Measurements from ENCODE around the gene TMEM132C. TPM values are rescaled to one million over a fixed set of nuclear protein-coding genes. Genes with fewer than 3 reads are reported as not detected.
"Not testable (repeated sequence)": the region's sequence is repeated elsewhere in the genome, so short reads cannot be mapped to it uniquely, and the experiment has no call there.

The TMEM132C gene
- total RNA-seq, result 73.7 TPM
- long read RNA-seq, full-length matches to known transcripts, result 2 of 93 reads
- long read RNA-seq, partial matches to known transcripts, result 72 of 93 reads
- long read RNA-seq, other reads (novel, unspliced or antisense), result 19 of 93 reads

GRCh38 chr12:128267131-128267622, at the start of gene TMEM132C:
Gene TMEM132C (plus strand): TSS chr12:128267170. CDS start chr12:128267403, 233 bp downstream.
- DNase-seq (ENCODE audit: low spot score), result no peak

- no peak for DNase-seq (ENCODE audit: low spot score)
These were observed 42.7 kb upstream of the TMEM132C start for GRCh38 chr12:128224226-128224625.

GRCh38 chr12:128228581-128228980, 38.4 kb upstream of the TMEM132C start:
- no peak for DNase-seq (ENCODE audit: low spot score)

GRCh38 chr12:128235635-128236417, 31.1 kb upstream of the TMEM132C start:
- DNase-seq (ENCODE audit: low spot score), result no peak

DNA sequence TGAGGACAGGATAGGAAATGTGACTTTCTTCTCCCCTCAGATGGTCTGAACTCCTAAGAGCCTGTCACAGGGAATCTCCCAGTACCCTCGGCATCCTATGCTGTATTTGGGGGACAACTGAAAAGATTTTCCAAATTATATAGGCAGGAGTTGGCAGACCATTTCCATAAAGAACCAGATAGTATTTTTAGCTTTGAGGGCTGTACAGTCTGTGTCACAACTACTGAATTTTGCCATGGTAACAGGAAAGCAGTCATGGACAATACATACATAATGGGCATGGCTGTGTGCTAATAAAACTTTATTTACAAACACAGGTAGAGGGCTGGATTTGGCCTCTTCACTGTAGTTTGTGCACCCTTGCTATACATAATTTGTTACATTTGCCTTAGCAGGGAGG, 30.4 kb upstream of the TMEM132C start:
- DNase-seq (ENCODE audit: low spot score), result no peak

- DNase-seq (ENCODE audit: low spot score), result no peak
These were observed 26.2 kb upstream of the TMEM132C start for GRCh38 chr12:128240745-128241144.

- DNase-seq (ENCODE audit: low spot score), result no peak
These were observed 21.8 kb upstream of the TMEM132C start for GRCh38 chr12:128245121-128245520.

GRCh38 chr12:128245905-128246304, 21.1 kb upstream of the TMEM132C start:
- no peak for DNase-seq (ENCODE audit: low spot score)

DNA sequence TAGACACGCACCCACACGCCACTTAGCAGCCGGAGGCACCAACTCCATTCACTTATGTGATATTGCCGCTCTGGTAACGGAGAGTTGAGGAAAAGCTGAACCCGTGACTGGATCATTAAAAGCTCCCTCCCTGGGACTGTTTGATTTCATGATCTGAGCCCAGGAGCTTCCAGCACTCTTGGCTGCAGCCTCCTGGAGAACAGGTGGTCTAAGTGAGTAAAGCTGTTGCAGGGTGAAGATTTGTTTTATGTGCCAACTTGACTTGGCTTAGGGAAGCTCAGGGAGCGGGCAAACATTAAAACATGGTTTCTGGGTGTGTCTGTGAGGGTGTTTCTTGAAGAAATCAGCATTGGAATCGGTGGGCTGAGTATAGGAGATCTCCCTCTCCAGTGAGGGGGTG, 16.9 kb upstream of the TMEM132C start:
- DNase-seq (ENCODE audit: low spot score), result no peak

GRCh38 chr12:128253829-128254228, 13.1 kb upstream of the TMEM132C start:
- not testable (repeated sequence) for DNase-seq (ENCODE audit: low spot score)

GRCh38 chr12:128258866-128259555, 8.0 kb upstream of the TMEM132C start:
- no peak for DNase-seq (ENCODE audit: low spot score)

GRCh38 chr12:128259556-128260070, 7.4 kb upstream of the TMEM132C start:
- DNase-seq (ENCODE audit: low spot score), result no peak

- DNase-seq (ENCODE audit: low spot score), result no peak
These were observed 5.2 kb upstream of the TMEM132C start for GRCh38 chr12:128261757-128262156.

DNA sequence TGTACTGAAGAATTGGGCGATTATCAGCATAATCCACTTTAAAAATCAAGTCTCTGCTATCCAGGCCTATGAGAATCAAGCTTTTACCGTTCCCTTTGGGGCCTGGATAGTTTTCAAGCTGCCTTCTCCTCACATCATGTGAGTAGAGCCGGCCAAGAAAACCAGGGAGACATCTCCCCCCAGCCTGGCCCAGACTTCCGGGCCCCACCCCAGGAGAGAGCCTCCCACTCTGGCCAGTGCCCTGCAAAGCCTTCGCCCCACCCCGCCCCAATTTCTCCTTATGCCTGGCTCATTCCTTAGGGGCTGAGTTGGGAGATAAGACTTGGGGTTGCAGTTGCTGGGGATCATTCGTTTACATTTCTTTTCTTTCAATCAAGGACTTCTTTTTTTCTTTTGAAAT, 1.4 kb upstream of the TMEM132C start:
- no peak for DNase-seq (ENCODE audit: low spot score)

DNA sequence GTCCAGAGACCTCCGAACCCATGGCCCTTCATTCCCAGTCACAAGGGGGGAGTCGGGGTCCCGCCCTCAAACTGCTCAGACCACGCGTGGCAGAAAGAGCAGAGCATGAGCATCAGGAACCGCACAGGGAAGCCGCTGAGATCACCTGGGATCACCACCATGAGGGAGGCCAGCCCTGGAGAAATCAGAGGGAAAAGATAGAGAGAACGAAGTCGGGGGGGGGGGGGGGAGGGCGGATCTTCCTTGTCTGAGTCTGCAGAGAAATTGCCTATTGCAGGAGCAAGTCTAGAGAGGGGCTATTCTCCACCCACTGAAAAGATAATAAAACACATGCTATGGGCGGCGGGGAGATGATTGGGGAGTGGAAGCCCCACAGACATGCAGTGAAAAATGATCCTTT, 884 bp upstream of the TMEM132C start:
- DNase-seq (ENCODE audit: low spot score), result no peak

DNA sequence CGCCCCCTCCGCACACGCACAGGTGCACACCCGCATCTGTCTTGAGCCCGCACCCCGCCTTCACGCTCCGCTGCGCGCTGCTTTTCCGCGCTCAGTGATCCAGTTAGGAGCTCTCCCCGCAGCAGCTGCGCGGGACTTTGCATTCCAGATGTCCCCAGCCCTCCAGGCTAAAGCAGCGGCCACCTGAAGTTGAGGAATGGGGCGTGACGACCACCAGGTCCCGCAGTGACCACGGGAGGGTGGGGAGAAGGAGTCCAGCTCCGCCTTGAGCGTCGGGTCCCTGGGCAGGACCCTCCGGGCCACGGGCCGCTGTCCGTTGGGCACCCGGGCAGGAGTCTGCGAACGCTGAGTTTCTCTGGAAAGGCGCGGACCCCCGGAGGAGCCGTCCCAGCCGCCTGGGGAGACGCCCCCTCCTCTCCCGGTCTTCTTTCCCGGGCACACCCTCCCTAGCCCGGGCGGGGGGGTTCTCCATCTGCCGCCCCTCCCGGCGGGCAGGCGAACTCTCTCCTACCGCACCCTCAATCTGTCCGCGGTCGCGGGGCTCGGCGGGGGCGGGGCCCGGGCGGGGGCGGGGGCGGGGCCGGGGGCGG, 334 bp upstream of the TMEM132C start:
- no peak for DNase-seq (ENCODE audit: low spot score)

DNA sequence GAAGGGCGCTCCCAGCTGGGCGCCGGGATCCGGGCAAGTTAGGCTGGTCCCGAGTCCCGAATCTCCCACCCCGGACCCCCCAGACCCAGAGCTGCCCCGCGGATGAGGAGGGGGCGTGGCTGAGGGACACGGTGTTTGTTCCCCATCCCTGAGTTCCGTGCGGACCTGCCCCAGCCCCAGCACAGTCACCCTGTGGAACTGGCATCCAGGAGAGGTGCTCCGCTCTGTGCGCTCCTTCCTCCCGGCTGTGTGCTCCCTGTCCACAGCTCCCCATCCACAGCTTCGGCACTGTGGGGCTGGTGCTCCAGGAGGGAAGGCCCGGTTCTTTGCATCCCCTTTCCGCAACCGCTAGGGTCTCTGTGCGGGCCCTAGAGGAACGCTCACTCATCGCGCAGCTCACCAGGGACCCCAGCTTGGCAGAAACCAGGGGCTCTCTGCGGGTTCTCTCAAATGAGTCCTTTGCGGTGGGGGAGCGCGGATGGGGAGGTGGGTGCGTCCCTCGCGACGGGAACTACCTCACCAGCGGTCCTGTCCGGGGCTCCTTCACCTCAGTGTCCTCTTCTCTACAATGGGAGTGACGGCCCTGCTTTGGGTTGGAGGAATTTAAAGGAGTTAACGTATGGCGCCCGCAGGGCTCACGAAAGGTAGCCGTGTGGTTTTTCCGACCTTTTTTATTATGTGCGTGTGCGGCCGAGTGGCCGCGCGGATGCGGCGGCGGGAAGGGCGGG, 845 bp downstream of the TMEM132C start:
- no peak for DNase-seq (ENCODE audit: low spot score)

GRCh38 chr12:128268379-128268995, 1.5 kb downstream of the TMEM132C start:
- DNase-seq (ENCODE audit: low spot score), result no peak

DNA sequence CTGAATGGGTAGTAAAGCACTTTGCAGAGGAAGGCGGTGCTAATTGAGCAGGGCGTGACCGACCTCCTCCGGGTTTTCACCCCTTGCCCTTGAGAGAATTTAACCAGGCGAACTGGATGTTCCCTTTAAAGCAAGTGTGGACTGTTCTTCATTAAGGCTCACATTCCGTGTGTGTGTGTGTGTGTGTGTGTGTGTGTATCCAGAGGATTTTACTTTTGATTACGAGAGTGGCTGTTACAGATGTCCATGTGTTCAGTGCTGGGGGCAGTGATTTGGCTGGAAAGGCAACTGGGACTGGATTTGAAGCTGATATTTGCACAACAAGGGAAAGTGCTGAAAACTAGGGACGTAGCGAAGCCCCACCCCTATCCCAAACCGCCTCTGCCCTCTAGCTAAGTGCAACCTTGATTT, 2.2 kb downstream of the TMEM132C start:
- DNase-seq (ENCODE audit: low spot score), result no peak

DNA sequence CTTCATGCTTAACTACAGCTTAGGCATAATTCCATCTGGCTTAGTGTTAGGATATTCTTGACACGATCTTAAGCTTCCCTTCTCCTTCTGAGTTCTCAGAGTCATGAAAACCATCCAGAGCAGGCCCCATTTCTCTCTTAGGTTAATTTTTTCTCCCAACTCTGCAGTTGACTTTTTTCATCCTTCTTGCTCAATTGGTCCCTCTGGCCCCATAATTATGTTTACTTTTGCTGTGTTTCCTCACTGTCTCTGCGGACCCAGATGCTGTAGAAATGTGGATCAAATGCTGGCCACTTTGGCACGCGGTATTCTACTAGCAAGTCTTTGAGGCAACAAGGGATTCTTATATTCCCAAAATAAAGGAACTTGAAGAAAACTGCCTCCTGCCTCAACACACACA, 9.5 kb downstream of the TMEM132C start:
- DNase-seq (ENCODE audit: low spot score), result no peak

DNA sequence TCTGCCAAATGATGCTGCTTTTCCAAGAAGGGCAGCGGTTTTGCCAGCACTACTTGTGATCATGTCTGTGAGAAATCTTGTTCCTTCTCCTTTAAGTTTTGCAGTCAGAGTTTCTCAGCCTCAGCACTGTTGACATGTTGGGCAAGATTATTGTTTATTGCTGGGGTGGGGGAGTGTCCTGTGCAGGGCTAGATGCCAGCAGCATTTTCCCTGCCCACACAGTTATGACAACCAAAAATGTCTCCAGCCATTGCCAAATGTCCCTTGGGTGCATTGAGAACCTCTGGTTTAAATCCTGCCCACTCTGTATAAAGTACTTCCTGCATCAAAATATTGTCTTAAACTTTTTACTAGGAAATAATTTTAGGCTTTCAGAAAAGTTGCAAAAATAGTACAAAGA, 20.0 kb downstream of the TMEM132C start:
- no peak for DNase-seq (ENCODE audit: low spot score)

Measured in mesenteric fat pad (tissue), 1 donor.